CD4-positive, alpha-beta T cell treated with Interleukin-6 at 100 ng/mL for 8 hours (primary cell): ENCODE data around the gene CHTF18.
"Not testable (repeated sequence)": the region's sequence is repeated elsewhere in the genome, so short reads cannot be mapped to it uniquely, and the experiment has no call there.

ENCODE experiments used
- DNase-seq: peaks from one replicate; pipeline ENCODE4 v3.0.0-alpha.2; 2020; ENCODE audit warnings: mixed read lengths, low spot score

The CHTF18 gene

DNA sequence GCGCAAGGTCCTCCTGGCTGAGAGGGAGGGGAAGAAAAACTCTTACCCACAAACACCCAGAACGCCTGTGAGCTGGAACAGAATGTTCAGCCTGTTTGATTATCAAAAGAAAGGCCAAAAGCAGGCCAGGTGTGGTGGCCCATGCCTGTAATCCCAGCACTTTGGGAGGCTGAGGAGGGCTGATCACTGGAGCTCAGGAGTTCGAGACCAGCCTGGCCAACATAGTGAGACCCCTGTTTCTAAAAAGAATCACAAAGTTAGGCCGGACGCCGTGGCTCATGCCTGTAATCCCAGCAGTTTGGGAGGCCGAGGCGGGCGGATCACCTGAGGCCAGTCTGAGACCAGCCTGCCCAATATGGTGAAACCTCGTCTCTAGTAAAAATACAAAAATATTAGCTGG lies 12.1 kb upstream of the CHTF18 start:
- DNase-seq, result not testable (repeated sequence)

GRCh38 chr16:776824-777223 lies 11.6 kb upstream of the CHTF18 start:
- no peak for DNase-seq

GRCh38 chr16:777826-778225 lies 10.6 kb upstream of the CHTF18 start:
- no peak for DNase-seq

- DNase-seq, result no peak
Observed at GRCh38 chr16:778447-778846, 10.0 kb upstream of the CHTF18 start.

DNA sequence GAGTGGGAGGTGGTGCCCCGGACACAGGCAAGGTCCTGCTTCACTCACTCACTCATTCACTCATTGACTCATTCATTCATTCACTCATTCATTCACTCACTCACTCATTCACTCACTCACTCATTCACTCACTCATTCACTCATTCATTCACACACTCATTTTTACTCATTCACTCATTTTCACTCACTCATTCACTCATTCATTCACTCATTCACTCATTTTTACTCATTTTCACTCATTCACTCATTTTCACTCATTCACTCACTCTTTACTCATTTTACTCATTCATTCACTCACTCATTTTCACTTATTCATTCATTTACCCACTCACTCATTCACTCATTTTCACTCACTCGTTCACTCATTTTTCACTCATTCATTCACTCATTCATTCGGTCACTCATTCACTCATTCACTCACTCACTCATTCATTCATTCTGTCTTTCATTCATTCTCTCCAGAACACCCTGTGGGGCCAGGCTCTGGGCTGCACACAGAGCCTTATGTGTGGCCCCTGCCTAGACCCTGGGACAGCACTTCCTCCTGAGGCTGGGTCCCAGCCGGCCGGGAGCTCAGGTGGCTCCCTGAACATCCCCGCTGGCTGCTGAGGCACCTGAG lies 9.4 kb upstream of the CHTF18 start:
- no peak for DNase-seq

DNA sequence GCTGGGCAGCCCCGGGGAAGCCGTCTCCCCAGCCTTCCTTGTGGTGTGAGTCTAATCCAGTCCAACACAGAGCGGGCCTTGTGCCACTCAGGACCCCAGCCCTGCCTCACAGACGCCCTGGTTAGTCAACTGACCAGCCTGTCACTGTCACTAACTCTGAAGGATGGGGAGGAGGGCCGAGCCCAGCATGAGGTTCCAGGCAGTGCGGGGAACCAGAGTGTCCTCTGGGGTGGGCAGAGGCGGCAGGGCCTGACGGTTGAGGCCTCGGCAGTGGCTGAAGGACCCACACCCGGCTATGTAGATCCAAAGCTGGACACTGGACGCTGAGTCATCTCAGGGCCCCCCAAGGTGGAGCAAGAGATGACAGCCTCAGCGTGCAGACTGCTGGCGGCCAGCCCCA lies 8.9 kb upstream of the CHTF18 start:
- DNase-seq, result no peak

DNA sequence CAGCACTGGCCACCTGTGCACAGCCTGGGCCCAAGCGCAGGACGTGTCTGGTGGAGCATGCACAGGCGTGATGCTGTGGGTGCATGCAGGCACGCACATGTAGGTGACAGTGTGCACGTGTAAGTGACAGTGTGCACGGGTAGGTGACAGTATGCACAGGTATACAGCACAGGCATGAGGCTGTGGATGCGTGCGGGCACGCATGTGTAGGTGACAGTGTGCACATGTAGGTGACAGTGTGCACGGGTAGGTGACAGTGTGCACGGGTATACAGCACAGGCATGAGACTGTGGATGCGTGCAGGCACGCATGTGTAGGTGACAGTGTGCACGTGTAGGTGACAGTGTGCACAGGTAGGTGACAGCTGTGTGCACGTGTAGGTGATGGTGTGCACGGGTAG lies 8.1 kb upstream of the CHTF18 start:
- no peak for DNase-seq

DNA sequence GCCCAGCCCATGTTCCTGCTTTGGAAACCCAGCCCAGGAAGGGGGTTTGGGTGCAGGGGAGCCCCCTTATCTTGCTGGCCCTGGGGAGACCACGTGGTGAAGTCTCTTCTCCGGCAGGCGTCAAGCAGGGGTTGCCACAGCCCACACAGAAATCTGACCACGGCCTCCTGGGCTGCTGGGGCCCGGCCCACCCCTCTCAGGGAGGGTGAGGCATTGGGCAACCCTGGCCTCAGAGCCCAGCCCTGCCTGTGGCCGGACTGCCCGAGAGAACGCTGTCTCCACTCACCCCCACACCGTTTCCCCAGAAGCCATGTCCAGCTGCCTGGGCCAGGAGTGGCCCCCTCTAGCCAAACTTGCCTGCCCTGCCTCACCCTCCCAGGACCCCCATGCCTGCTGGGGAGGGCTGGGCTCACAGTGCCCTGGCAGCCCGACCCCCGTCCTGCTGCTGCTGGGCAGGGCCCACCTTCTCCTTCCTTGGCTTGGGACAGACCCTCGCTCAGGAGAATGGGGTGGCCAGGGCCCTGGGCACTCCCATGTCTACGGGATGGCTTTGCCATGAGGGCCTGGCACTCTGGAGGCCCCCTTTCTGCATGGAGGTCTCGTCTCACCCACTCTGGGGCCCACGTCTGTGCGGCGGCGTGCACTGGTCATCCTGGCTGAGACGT lies 6.9 kb upstream of the CHTF18 start:
- DNase-seq, result no peak

DNA sequence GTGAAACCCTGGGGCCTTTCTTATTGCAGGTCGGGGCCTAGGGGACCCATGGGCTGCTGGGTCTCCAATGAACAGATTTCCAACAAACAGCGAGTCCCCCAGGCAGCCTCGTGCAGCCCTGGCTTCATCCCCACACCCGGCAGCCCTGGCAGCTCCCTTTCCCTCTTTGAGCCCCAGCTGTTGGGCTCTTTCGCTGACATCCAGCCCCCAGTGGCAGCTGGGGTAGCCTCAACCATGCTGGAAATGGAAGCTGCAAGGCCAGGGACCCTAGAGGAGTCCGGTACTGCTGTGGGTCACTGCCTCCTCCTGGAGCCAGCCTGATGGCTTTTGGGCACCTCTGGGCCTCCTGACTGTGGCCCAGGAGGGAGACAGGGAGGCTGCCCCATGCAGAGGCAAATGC lies 6.2 kb upstream of the CHTF18 start:
- no peak for DNase-seq

- DNase-seq, result no peak
Observed at GRCh38 chr16:782766-783403, 5.5 kb upstream of the CHTF18 start.

DNA sequence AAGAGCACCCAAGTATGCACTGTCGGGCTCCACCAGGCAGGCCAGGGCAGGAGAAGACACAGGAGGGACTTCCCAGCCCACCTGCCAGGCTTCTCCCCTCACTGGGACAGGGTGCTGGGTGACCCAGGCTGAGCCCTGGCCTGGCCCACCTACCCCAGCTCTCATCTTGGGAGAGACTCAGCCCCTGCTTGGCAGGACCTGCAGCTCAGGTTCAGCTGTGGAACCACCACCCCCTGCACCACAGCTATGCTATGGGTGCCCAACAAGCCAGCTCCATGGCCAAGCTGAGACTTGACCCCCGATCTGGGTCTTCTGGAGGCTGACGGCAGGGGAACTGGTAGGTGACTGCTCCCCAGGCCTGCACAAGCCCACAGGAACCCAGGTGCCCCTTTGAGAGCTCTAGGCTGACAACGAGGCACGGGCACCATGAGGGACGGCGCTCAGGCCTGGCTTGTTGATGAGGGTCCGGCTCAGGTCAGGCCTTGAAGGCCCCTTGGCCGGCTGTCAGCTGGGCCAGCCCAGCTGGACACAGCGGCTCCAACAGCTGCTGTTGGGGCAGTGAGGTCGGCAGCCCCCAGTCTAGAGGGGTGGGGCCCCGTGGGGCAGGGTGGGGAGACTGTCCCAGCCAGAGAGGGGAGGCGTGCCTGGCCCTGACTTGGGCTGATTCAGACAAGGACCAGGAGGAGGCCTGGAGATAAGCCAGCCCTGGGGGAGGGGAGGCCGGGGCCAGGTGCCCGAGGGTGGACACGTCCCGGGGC lies 4.8 kb upstream of the CHTF18 start:
- DNase-seq, result no peak

GRCh38 chr16:784431-784830 lies 4.0 kb upstream of the CHTF18 start:
- DNase-seq, result no peak

- peak; percentile 63 for DNase-seq
Observed at GRCh38 chr16:785563-786535, 2.6 kb upstream of the CHTF18 start.

DNA sequence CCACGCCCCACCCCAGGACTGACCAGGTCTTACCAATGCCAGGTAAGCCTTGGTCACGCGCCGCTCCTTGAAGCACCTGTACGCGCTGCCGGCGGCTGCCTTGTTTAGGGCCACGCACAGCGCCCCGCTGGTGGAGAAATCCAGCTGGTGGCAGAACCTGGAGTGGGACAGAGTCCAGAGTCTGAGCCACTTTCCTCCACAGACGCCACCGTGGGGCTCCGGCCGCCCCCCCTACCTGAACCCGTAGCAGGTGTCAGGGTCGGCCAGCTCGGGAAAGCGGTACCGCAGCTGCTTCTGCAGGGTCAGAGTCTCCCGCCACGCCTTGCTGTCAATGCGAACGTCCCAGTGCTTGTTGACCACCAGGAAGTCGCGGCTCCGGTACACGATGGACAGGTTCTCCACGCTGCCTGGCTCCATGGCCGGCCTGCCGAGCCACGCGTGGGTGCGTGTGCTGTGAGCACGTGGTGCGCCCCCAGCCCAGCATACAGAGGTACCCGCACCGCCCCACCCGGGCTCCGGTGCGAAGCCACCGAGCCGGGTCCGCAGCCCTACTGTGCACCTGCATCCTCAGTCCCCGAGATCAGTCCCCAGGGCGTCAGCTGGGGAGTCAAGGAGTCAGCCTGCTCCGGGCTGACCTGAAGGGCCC lies 976 bp upstream of the CHTF18 start:
- DNase-seq, result no peak

- DNase-seq, result no peak
Observed at GRCh38 chr16:787978-788398, 432 bp upstream of the CHTF18 start, which contains the start of gene RPUSD1. TSS of gene RPUSD1 (minus strand) at chr16:788381. CDS start at chr16:787737, 644 bp downstream.

GRCh38 chr16:789191-789850 lies 901 bp downstream of the CHTF18 start:
- DNase-seq, result no peak

GRCh38 chr16:790086-790485 lies 1.7 kb downstream of the CHTF18 start:
- DNase-seq, result no peak

DNA sequence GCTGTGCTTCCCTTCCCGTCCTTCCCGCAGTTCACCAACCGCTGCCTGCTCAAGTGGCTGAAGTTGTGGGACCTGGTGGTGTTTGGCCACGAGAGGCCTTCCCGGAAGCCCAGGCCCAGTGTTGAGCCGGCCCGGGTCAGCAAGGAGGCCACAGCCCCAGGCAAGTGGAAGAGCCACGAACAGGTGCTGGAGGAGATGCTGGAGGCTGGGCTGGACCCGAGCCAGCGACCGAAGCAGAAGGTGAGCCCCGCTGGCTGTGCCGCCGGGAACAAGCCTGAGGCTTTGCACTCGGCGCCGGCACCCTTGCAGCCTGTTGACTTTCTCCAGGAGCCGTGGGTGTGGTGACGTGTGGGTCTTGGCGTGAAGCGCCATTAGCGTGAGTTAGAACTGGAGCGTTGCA lies 2.7 kb downstream of the CHTF18 start:
- DNase-seq, result no peak

DNA sequence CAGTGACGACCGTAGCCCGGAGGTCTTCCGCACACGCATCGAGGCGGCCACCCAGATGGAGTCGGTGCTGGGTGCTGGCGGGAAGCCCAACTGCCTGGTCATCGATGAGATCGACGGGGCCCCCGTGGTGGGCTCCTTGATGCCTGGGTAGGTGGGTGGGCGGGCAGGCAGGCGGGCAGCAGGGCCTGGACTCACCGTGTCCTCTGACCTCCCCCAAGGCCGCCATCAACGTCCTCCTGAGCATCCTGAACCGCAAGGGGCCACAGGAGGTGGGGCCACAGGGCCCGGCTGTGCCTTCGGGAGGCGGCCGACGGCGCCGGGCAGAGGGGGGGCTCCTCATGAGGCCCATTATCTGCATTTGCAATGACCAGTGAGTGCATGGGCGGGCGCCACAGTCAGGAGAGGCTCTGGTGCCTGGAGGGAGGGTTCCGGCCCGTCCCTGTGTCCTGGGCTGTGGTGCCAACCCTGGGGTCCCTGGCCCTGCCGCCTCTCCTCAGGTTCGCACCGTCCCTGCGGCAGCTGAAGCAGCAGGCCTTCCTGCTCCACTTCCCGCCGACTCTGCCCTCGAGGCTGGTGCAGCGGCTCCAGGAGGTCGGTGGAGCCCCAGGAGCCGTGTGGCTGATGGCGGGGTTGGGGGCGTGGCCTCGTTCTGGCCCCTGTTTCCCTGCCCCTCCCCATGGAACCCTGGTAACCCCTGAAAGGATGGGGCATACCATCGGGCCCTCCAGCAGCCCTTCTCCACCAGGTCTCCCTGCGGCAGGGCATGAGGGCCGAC lies 4.0 kb downstream of the CHTF18 start:
- no peak for DNase-seq

GRCh38 chr16:793414-793813 lies 5.0 kb downstream of the CHTF18 start:
- no peak for DNase-seq
